K562 (cell line): ENCODE data around the gene ZNF280D. TPM values are rescaled to one million over a fixed set of nuclear protein-coding genes. Genes with fewer than 3 reads are reported as not detected.

Experiments used
- ATAC-seq: fragments of 200-7000 bp; cut with Tn5 transposase; 3 replicates; pipeline ENCODE4 v1.9.1; 2020; ENCODE audit warnings: moderate library complexity
- BruUV-seq: library from RNA; stranded (reverse); fragments of 400-500 nt; replicated peaks from 2 replicates; lab custom pipeline; 2021; lab: Mats Ljungman, UMichigan
- CTCF ChIA-PET: fragments of 300-600 bp; formaldehyde crosslinking; extraction: SDS; loops from one replicate; lab custom pipeline; 2021; ENCODE audit warnings: low intra/inter-chr PET ratio; lab: Yijun Ruan, JAX
- POLR2A ChIA-PET: fragments of 300-600, 350-650 bp; sonication (Branson Sonifier 250); formaldehyde crosslinking; extraction: SDS; loops from one replicate; lab custom pipeline; 2021; ENCODE audit warnings: antibody characterized with exemption, inconsistent platforms; lab: Yijun Ruan, JAX
- DNase-seq, 4 experiments: peaks; one replicate each; pipeline versions ENCODE4 v3.0.0 to v3.0.0-alpha.2; 2011 to 2018; ENCODE audit warnings: low spot score in 3 of 4, mixed read lengths in 3 of 4; ENCODE audit errors: extremely low read depth in 1 of 4
- FAIRE-seq: peaks from 2 replicates; lab custom pipeline; 2011; peaks lifted over from hg19 to GRCh38; lab: Jason Lieb, UNC
- H2AFZ ChIP-seq: 2 replicates; pipeline ENCODE4 v1.6.0; 2011; ENCODE audit warnings: low read depth, low read length, control low read depth, inconsistent platforms
- H3K27ac ChIP-seq: fragments of 200-600 bp; 3 replicates; pipeline ENCODE4 v1.8.0; 2011; ENCODE audit warnings: low read depth, mild to moderate bottlenecking, control low read depth, inconsistent platforms, low read length, moderate library complexity, mixed read lengths; ENCODE audit errors: extremely low read depth
- H3K27me3 ChIP-seq, 2 experiments: fragments of 300-600 bp in 1 of 2; 2 replicates in 1 of 2; 3 replicates in 1 of 2; pipeline versions ENCODE4 v1.6.0 to v1.8.0; 2011; ENCODE audit warnings: inconsistent platforms in 2 of 2, low read length in 2 of 2, mild to moderate bottlenecking in 1 of 2, mixed read lengths in 1 of 2, moderate library complexity in 1 of 2; ENCODE audit not compliant: control insufficient read depth in 2 of 2, insufficient read depth in 2 of 2
- H3K36me3 ChIP-seq: fragments of 300-600 bp; 3 replicates; pipeline ENCODE4 v1.8.0; 2011; ENCODE audit warnings: mild to moderate bottlenecking, low read length, inconsistent platforms; ENCODE audit not compliant: control insufficient read depth, insufficient read depth
- H3K4me1 ChIP-seq, 2 experiments: fragments of 200-600 bp in 1 of 2; replicated peaks in 1 of 2; 2 replicates in 1 of 2; 3 replicates in 1 of 2; pipeline versions ENCODE4 v1.5.1 to v1.8.0; 2011; ENCODE audit warnings: inconsistent platforms in 2 of 2, low read length in 2 of 2, mild to moderate bottlenecking in 1 of 2, mixed read lengths in 1 of 2, moderate library complexity in 1 of 2; ENCODE audit not compliant: control insufficient read depth in 2 of 2, insufficient read depth in 2 of 2
- H3K4me2 ChIP-seq: 2 replicates; pipeline ENCODE4 v1.6.1; 2011; ENCODE audit warnings: low read length, control low read depth, inconsistent platforms, mixed read lengths; ENCODE audit not compliant: insufficient read depth
- H3K4me3 ChIP-seq: fragments of 200-600 bp; sonication (generic), shearing (Covaris generic); 2 replicates; pipeline ENCODE4 v1.5.1; 2016; ENCODE audit warnings: control low read depth, inconsistent platforms
- H3K79me2 ChIP-seq: fragments of 200-600 bp; 3 replicates; pipeline ENCODE4 v1.8.0; 2011; ENCODE audit warnings: low read length, inconsistent platforms; ENCODE audit not compliant: control insufficient read depth, insufficient read depth
- H3K9ac ChIP-seq, 2 experiments: 2 replicates each; pipeline versions ENCODE4 v1.6.0 to v1.6.1; 2011; ENCODE audit warnings: low read depth in 2 of 2, low read length in 2 of 2, control low read depth in 1 of 2, inconsistent platforms in 1 of 2, mild to moderate bottlenecking in 1 of 2, mixed read lengths in 1 of 2; ENCODE audit not compliant: insufficient read depth in 1 of 2
- H3K9me1 ChIP-seq: one replicate; pipeline ENCODE4 v1.6.0; 2011; ENCODE audit warnings: inconsistent platforms, mild to moderate bottlenecking, low read length, moderate library complexity; ENCODE audit not compliant: control insufficient read depth, insufficient read depth
- H3K9me3 ChIP-seq: replicated peaks from 2 replicates; pipeline ENCODE4 v1.5.1; 2011; ENCODE audit warnings: low read depth, low read length, inconsistent platforms; ENCODE audit not compliant: control insufficient read depth, insufficient read depth
- H4K20me1 ChIP-seq: replicated peaks from 2 replicates; pipeline ENCODE4 v1.6.1; 2011; ENCODE audit warnings: low read length, inconsistent platforms, mixed read lengths; ENCODE audit not compliant: control insufficient read depth, insufficient read depth
- CC2D1A ChIP-seq: fragments of 450-650 bp; IDR thresholded peaks from 2 replicates; pipeline ENCODE4 v1.6.1; 2017; ENCODE audit warnings: mild to moderate bottlenecking
- SLC30A9 ChIP-seq: fragments of 250-450 bp; sonication (Bioruptor Pico); IDR thresholded peaks from 2 replicates; pipeline ENCODE4 v1.8.0; 2022; ENCODE audit warnings: mild to moderate bottlenecking, moderate library complexity
- SNRNP70 ChIP-seq: fragments of 200-400 bp; formaldehyde crosslinking; optimal IDR thresholded peaks from 2 replicates; pipeline ENCODE3; 2017; ENCODE audit warnings: low read depth, low read length
- WGBS: fragments of 100-300 bp; shearing (Covaris generic); methylation state at CpG from one replicate; pipeline ENCODE4 v1.1.6; 2016; ENCODE audit warnings: low coverage, mixed read lengths; ENCODE audit not compliant: insufficient coverage; ENCODE audit errors: missing lambda C conversion rate; 5-methylcytosine and 5-hydroxymethylcytosine counted together
- in situ Hi-C: fragments of 300-500 bp; cut with MboI; formaldehyde crosslinking; loops from 4 replicates; pipeline ENCODE4 v1.15.0; 2018; ENCODE audit warnings: inconsistent platforms, mixed read lengths
- intact Hi-C: fragments of 100-400 bp; cut with micrococcal nuclease; formaldehyde crosslinking; loops from 2 replicates; pipeline ENCODE4 v1.14.2; 2022
- polyA plus RNA-seq, 8 experiments: library from polyadenylated mRNA; depleted of rRNA in 4 of 8; stranded (reverse) in 5 of 8; unstranded in 3 of 8; fragments of >200 nt; fragmentation: Nextera tagmentation in 2 of 8; fragmentation: Illumina TruSeq in 1 of 8; extraction: Ambion mirVana in 2 of 8; extraction: Trizol in 1 of 8; gene quantifications; 2 replicates each; pipeline versions ENCODE4 v1.2.1 to v1.2.3, GENCODE V29; 2011 to 2014; ENCODE audit warnings: inconsistent platforms in 1 of 8, missing spikeins in 1 of 8
- total RNA-seq, 7 experiments: library from RNA; depleted of rRNA in 6 of 7; stranded (reverse); fragments of >200 nt in 6 of 7; fragmentation: Illumina TruSeq in 2 of 7; extraction: Trizol in 2 of 7; gene quantifications; 2 replicates each; pipeline versions ENCODE4 v1.2.1 to v1.2.3, GENCODE V29; 2011 to 2021; ENCODE audit warnings: low replicate concordance in 1 of 7
- TF ChIP-seq, protein P1 (sequence below): sonication (generic); formaldehyde crosslinking; IDR thresholded peaks from 2 replicates; pipeline ENCODE4 v1.8.0; 2022; ENCODE audit warnings: missing genetic modification reagents, mild to moderate bottlenecking, borderline replicate concordance
- TF ChIP-seq, protein P2 (sequence below): fragments of 450-650 bp; formaldehyde crosslinking; IDR thresholded peaks from 2 replicates; pipeline ENCODE4 v1.4.0; 2022; ENCODE audit warnings: missing genetic modification characterization

The ZNF280D gene
- total and polyA plus RNA-seq, 9 of the 15 experiments (the other 6 are each of a cell fraction or from before 2014, with no cell fraction given), result 8.3 to 21.8 (median 18.4) TPM

DNA sequence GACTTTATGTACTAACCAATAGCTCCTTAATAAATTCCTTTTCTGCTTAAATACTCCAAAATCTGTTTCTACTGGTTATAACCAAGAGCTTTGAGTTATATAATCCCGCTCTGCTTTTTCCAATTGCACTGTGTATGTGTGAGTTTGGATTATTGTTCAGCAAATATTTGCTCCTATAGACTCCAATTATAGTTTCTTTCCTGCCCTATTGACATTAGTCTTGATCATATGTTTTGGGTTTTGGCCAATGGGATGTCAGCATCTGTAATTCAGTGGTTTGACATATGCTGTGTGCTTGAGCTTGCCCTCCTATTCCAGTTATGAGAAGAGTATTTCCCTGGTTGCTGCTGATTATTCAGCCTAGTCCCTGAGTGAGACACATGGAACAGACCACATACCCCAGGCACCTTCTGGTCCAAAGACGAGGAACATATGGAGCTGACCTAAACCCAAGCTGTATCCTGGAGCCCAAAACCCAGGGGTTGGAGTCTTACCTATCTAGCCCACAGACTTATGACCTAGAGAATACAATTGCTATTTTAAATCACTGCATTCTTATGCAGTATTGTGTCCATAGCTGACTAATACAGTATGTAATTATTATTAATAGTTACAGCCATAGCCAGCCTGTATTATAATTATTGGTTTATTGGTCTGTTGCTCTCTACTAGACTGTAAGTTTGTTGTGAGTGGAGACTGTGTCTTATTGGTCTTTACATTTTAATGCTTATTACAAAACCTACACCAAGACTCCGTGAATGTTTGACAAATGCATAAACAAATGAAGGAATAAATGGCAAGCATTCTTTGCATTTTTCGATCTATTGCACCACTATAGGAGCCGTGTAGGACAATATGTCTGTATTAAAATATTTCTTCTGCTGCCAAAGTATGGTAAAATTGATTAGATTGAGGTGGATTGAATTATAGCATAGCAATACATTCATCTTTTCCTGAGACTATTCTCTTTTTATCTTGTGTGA is 11.7 kb upstream of the ZNF280D start:
- CTCF ChIA-PET, result no interaction called here

More for the DNA sequence above, 11.7 kb upstream of the ZNF280D start:
- ATAC-seq, result no peak
- BruUV-seq, result no TSS peak
- H3K4me3 ChIP-seq, result no peak overlapping the region
- FAIRE-seq, result no peak
- H3K4me2 ChIP-seq, result no peak overlapping the region
- H2AFZ ChIP-seq, result no peak overlapping the region
- no peaks in the 10 kb centered on the region for H3K27me3 ChIP-seq
- no peaks in the 10 kb centered on the region for H3K9me1 ChIP-seq
- no peaks in the 10 kb centered on the region for H3K79me2 ChIP-seq
- POLR2A ChIA-PET, result interaction anchor here (0.6 to 3.8 kb wide), 3 partner anchors 12 to 68 kb away, joined by 3 to 23 read pairs (median 3); partner anchors contain the start of gene ZNF280D
- no peaks in the 10 kb centered on the region for H3K9me3 ChIP-seq
- no peak for DNase-seq
- peaks cover 0 to 4% of the 10 kb centered on the region in 2 experiments; a peak in 2 of 5 replicates for H3K4me1 ChIP-seq
- H3K36me3 ChIP-seq, result no peaks in the 10 kb centered on the region
- 13% methylated on average over 5 of the region's 5 CpGs for WGBS
- no peak overlapping the region for H3K27ac ChIP-seq
- no peak for TF ChIP-seq SNRNP70
- TF ChIP-seq, protein P1, sequence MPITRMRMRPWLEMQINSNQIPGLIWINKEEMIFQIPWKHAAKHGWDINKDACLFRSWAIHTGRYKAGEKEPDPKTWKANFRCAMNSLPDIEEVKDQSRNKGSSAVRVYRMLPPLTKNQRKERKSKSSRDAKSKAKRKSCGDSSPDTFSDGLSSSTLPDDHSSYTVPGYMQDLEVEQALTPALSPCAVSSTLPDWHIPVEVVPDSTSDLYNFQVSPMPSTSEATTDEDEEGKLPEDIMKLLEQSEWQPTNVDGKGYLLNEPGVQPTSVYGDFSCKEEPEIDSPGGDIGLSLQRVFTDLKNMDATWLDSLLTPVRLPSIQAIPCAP, result no peak
- TF ChIP-seq CC2D1A, result no peak
- TF ChIP-seq, protein P2, sequence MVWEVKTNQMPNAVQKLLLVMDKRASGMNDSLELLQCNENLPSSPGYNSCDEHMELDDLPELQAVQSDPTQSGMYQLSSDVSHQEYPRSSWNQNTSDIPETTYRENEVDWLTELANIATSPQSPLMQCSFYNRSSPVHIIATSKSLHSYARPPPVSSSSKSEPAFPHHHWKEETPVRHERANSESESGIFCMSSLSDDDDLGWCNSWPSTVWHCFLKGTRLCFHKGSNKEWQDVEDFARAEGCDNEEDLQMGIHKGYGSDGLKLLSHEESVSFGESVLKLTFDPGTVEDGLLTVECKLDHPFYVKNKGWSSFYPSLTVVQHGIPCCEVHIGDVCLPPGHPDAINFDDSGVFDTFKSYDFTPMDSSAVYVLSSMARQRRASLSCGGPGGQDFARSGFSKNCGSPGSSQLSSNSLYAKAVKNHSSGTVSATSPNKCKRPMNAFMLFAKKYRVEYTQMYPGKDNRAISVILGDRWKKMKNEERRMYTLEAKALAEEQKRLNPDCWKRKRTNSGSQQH (CRISPR knock-in tag), result no peak
- TF ChIP-seq SLC30A9 (CRISPR knock-in tag), result no peak
- TF ChIP-seq, all 486 proteins: peak for 0
- intact Hi-C loops, result no loop called here
- Histone ChIP-seq H3K9ac (no peak overlapping the region), H4K20me1 (no peaks in the 10 kb centered on the region)
- in situ Hi-C loops, result no loop called here
